Amygdala (tissue), 56 donors: Measurements from ENCODE around the gene FAM83E.
A peak's percentile ranks its signal among the peaks of the same experiment; 100 is the strongest.
"Not testable (repeated sequence)": the region's sequence is repeated elsewhere in the genome, so short reads cannot be mapped to it uniquely, and the experiment has no call there.

Experiments used
- DNase-seq, 56 donors: peaks; one replicate each; lab custom pipeline; 2025; lab: John Stamatoyannopoulos, UW

FAM83E gene

GRCh38 chr19:48642862-48643261 is 28.0 kb upstream of the FAM83E start:
- DNase-seq = no peak

GRCh38 chr19:48641850-48642249 is 27.0 kb upstream of the FAM83E start:
- DNase-seq = no peak

- DNase-seq = no peak
Observed at GRCh38 chr19:48639483-48640375, 24.9 kb upstream of the FAM83E start.

- peak in 10 of 56 donors; percentile 23 to 61 (median 30) for DNase-seq
Observed at GRCh38 chr19:48638831-48639381, 24.0 kb upstream of the FAM83E start.

- DNase-seq = peak in 55 of 56 donors; percentile 42 to 95 (median 83)
Observed at GRCh38 chr19:48637948-48638830, 23.3 kb upstream of the FAM83E start.

GRCh38 chr19:48637449-48637947 is 22.6 kb upstream of the FAM83E start:
- peak; percentile 48 to 100 (median 99) for DNase-seq

- DNase-seq = peak in 13 of 56 donors; percentile 41 to 77 (median 67)
Observed at GRCh38 chr19:48636859-48637448, 22.1 kb upstream of the FAM83E start, which contains the start of gene DBP. DBP (minus strand) TSS chr19:48637379; CDS start chr19:48636994, 385 bp downstream.

- DNase-seq = peak in 24 of 56 donors; percentile 12 to 68 (median 40)
Observed at GRCh38 chr19:48635966-48636858, 21.3 kb upstream of the FAM83E start.

- peak in 34 of 56 donors; percentile 19 to 78 (median 50) for DNase-seq
Observed at GRCh38 chr19:48635263-48635965, 20.5 kb upstream of the FAM83E start.

GRCh38 chr19:48634424-48635262 is 19.8 kb upstream of the FAM83E start:
- DNase-seq = peak in 55 of 56 donors; percentile 61 to 94 (median 86)

GRCh38 chr19:48634036-48634342 is 19.1 kb upstream of the FAM83E start:
- DNase-seq = no peak

GRCh38 chr19:48633148-48634035 is 18.5 kb upstream of the FAM83E start:
- DNase-seq = no peak

GRCh38 chr19:48632692-48633147 is 17.8 kb upstream of the FAM83E start:
- DNase-seq = no peak

- not testable (repeated sequence) for DNase-seq
Observed at GRCh38 chr19:48632286-48632685, 17.4 kb upstream of the FAM83E start.

GRCh38 chr19:48631225-48631624 is 16.3 kb upstream of the FAM83E start:
- DNase-seq = no peak

- peak in 14 of 56 donors; percentile 17 to 66 (median 46) for DNase-seq
Observed at GRCh38 chr19:48630296-48631063, 15.6 kb upstream of the FAM83E start.
